Measurements from ENCODE around the gene PHYHD1. TPM values are rescaled to one million over a fixed set of nuclear protein-coding genes. Genes with fewer than 3 reads are reported as not detected.

The PHYHD1 gene
- total RNA-seq, 1 experiment from 2014 or later: 18.0 TPM

DNA sequence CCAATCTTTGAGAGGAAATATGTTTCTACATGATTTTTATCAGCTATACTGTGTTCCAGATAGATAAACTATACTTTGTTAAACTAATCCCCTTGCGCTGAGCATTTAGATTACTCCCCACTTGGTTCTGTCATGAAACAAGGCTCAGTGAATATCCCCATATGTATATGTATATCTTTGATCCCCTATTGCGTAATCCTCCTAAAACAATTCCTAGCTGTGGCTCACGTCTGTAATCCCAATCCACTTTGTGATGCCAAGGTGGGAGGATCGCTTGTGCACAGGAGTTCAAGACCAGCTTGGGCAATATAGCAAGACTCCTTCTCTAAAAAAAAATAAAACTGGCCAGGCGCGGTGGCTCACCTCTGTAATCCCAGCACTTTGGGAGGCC is 2.7 kb downstream of the PHYHD1 start:
- H3K23ac ChIP-seq (ENCODE audit: insufficient read length, low read depth, low read length): no peak overlapping the region
- no peak overlapping the region for H2BK120ac ChIP-seq (ENCODE audit: low read depth, low read length, poor library complexity, severe bottlenecking)
- no peaks in the 10 kb centered on the region; the same call in 1 of the 2 replicates for H3K4me1 ChIP-seq (ENCODE audit: insufficient read depth, low read length)
- no peak overlapping the region for H4K8ac ChIP-seq (replicated peaks; ENCODE audit: insufficient read length, low read depth, low read length)
- H4K20me1 ChIP-seq (ENCODE audit: control insufficient read depth, insufficient read depth, insufficient read length): no peaks in the 10 kb centered on the region
- H3K27me3 ChIP-seq (ENCODE audit: insufficient read depth, low read length): no peaks in the 10 kb centered on the region
- no peaks in the 10 kb centered on the region for H3K79me2 ChIP-seq (ENCODE audit: insufficient read depth, low read length)
- H3K14ac ChIP-seq (ENCODE audit: insufficient read depth, low read length): no peak overlapping the region
- no CpG with 5 or more reads among the region's 6 CpGs for WGBS (ENCODE audit: extremely low coverage, insufficient read length, low lambda C conversion rate)
- H3K36me3 Mint-ChIP-seq (ENCODE audit: insufficient read depth in 1 of 3, low read depth in 3 of 3): peaks cover 0 to 8% (median 3%) of the 10 kb centered on the region in 3 experiments; a peak in 3 of 7 replicates
- no peak overlapping the region for H3K4ac ChIP-seq (ENCODE audit: low read depth, low read length)
- no peak overlapping the region for H2BK5ac ChIP-seq (ENCODE audit: insufficient read length, low read length)
- no peaks in the 10 kb centered on the region for H3K9me3 ChIP-seq (ENCODE audit: control insufficient read depth, low read depth, low read length)
- H3K79me1 ChIP-seq (ENCODE audit: insufficient read depth, low read depth, low read length, poor library complexity, severe bottlenecking): no peaks in the 10 kb centered on the region
- H2AFZ ChIP-seq (ENCODE audit: low read length): no peak overlapping the region
- no peak overlapping the region for H2BK20ac ChIP-seq (ENCODE audit: low read depth, low read length, poor library complexity, severe bottlenecking)
- no peak overlapping the region for H2BK12ac ChIP-seq (ENCODE audit: insufficient read length, low read depth, low read length)
- DNase-seq: no peak
- H3K27ac Mint-ChIP-seq: no peak overlapping the region
- H3K27ac ChIP-seq (ENCODE audit: insufficient read length, low read depth, low read length): no peak overlapping the region
- H2AK5ac ChIP-seq (ENCODE audit: insufficient read length, low read length): no peak overlapping the region
- H4K91ac ChIP-seq (ENCODE audit: insufficient read length, low read depth, low read length): no peak overlapping the region
- no peaks in the 10 kb centered on the region for H3K23me2 ChIP-seq (ENCODE audit: insufficient read length, low read depth, low read length, poor library complexity, severe bottlenecking)
- H3K27me3 Mint-ChIP-seq (ENCODE audit: low read depth): no peaks in the 10 kb centered on the region; the same call in 1 of the 2 replicates
- TF ChIP-seq, protein P1, sequence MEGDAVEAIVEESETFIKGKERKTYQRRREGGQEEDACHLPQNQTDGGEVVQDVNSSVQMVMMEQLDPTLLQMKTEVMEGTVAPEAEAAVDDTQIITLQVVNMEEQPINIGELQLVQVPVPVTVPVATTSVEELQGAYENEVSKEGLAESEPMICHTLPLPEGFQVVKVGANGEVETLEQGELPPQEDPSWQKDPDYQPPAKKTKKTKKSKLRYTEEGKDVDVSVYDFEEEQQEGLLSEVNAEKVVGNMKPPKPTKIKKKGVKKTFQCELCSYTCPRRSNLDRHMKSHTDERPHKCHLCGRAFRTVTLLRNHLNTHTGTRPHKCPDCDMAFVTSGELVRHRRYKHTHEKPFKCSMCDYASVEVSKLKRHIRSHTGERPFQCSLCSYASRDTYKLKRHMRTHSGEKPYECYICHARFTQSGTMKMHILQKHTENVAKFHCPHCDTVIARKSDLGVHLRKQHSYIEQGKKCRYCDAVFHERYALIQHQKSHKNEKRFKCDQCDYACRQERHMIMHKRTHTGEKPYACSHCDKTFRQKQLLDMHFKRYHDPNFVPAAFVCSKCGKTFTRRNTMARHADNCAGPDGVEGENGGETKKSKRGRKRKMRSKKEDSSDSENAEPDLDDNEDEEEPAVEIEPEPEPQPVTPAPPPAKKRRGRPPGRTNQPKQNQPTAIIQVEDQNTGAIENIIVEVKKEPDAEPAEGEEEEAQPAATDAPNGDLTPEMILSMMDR (conservative IDR thresholded peaks at IDR 0.05): no peak
- H3K4me2 ChIP-seq (ENCODE audit: insufficient read depth, insufficient read length, low read length): no peak overlapping the region
- H3K56ac ChIP-seq (ENCODE audit: insufficient read length, low read depth, low read length): no peak overlapping the region
- H3K4me3 Mint-ChIP-seq: peak overlapping the region in 1 of 2 experiments; percentile 35; a peak in 3 of 5 replicates
- no peak overlapping the region for H3T11ph ChIP-seq (ENCODE audit: low read length)
- H3K9ac ChIP-seq (ENCODE audit: extremely low read depth, insufficient read length, low read length): no peak overlapping the region
- peaks cover 22% of the 10 kb centered on the region in 2 experiments for H3K4me1 Mint-ChIP-seq
- H4K5ac ChIP-seq (ENCODE audit: insufficient read length, low read depth, low read length): no peak overlapping the region
- H3K18ac ChIP-seq (ENCODE audit: insufficient read length, low read depth, low read length): no peak overlapping the region
- no peak overlapping the region for H2BK15ac ChIP-seq (ENCODE audit: low read depth, low read length)
- H3K9me3 Mint-ChIP-seq: no peaks in the 10 kb centered on the region
